Stimulated activated CD8-positive, alpha-beta memory T cell treated with anti-CD3 and anti-CD28 coated beads, Interleukin-7, amount 100 ng/mL, for 48 hours (primary cell): Measurements from ENCODE around the gene ADSS2.
"Not testable (repeated sequence)": the region's sequence is repeated elsewhere in the genome, so short reads cannot be mapped to it uniquely, and the experiment has no call there.

Experiments used
- DNase-seq, 2 donors: peaks; one replicate each; pipeline ENCODE4 v3.0.0-alpha.2; 2020; ENCODE audit warnings: low read depth in 1 of 2; ENCODE audit errors: extremely low read depth in 1 of 2

ADSS2 gene

DNA sequence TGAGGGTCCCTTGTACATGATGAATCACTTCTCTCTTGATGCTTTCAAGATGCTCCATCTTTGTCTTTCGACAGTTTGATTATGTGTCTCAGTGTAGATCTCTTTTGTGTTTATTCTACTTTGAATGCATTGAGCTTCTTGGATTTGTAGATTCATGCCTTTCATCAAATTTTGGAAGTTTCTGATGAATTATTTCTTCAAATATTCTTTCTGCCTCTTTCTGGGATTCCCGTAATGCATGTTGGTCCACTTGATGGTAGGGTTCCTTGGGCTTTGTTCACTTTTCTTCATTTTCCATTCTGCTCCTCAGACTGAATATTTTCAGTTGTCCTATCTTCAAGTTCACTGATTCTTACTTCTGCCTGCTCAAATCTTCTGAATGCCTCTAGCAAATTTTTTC is 50.7 kb downstream of the ADSS2 start:
- no peak for DNase-seq

DNA sequence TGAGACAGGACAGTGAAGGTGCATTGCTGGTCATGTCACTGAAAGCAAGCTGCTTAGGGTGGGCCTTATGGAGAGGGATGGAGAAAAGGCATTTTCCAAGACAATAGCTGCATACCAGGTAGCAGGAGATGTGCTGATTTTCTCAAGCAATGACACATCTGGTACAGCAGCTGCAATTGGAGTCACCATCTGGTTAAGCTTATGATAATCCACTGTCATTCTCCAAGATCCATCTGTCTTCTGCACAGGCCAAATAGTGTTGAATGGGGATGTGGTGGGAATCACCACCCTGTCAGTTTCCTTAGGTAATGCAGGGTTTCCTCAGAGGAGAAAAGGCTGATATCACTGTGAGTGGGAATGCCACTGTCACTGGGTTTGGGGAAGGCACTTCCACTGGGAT is 54.6 kb downstream of the ADSS2 start:
- no peak for DNase-seq

DNA sequence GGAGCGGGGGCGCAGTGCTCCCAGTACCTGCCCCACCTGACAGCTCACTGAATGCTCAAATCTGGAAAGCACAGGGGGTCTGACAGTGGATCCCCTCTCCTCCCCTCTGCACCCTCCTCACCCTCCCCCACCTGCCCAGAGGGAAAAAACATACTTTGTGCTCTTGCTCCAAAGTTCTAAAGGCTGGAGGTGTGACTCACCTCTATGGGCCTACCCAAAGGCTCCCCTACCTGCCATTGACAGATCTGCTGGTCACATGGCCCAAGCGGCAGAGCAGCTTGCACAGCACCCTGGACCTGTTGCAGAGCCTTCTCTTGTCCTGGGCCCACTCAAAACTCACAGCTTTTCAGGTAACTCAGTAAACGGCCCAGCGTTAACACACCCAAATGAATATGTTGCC is 55.7 kb downstream of the ADSS2 start:
- no peak for DNase-seq

DNA sequence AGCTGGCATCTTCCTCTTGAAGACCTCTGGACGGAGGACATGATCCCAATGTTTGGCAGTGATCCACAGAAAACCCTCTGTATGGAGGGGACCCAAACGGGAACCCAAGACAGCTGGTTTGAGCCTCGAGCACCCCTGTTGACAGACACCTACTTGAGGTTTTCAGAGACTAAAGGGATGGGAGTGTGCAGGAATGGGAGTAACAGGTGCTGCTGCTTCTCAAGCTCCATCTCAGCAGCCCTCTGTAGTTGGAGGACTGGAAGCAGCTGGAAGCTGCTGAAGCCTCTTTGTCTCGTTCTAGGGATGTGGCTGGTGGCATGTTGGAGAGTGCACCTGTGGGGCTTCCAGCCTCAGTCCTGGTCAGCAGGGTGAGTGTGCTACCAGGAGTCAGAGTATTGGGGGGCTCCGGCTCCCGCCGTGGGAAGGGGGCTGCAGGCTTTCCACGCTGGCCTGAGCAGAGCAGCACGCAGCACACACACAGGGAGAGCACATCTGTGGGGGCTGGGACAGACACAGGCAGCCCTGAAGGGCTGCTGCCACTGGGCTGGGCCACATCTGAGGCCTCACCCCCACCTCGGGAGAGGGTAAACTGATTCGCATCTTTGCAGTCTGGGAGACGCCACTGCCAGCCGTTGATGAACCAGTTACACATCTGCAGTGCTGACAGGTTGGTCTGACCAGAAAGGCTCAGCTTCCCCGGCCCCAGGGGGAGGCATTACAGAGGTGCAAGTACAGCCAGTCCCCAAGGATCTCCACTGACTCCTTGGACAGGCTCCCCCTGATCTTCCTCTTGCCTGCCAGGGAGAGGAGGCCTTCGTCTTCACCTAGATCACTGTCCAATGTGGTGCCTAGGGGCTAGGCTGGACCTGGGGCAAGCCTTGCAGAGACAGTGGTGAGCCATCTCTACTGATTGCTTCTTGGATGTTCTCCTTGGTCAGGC is 56.6 kb downstream of the ADSS2 start:
- DNase-seq, result no peak

DNA sequence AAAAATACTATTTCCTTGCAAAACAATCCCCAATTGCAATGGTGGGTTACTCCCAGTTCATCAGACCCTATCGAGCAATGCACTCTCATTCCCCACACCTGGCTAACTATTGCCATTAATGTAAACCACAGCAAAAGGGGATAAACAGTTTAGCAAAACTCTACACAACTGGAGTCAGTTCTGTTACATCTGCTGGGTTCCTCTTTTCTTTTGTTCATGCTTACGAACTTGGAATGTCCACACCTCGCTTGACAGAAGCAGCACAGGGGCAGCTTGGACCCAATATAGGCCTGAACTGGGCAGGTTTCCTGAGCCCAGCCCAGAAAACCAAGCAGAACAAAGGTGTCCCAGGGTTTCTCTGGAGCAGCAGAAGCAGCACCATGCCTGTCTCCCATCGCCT is 57.4 kb downstream of the ADSS2 start:
- no peak for DNase-seq

DNA sequence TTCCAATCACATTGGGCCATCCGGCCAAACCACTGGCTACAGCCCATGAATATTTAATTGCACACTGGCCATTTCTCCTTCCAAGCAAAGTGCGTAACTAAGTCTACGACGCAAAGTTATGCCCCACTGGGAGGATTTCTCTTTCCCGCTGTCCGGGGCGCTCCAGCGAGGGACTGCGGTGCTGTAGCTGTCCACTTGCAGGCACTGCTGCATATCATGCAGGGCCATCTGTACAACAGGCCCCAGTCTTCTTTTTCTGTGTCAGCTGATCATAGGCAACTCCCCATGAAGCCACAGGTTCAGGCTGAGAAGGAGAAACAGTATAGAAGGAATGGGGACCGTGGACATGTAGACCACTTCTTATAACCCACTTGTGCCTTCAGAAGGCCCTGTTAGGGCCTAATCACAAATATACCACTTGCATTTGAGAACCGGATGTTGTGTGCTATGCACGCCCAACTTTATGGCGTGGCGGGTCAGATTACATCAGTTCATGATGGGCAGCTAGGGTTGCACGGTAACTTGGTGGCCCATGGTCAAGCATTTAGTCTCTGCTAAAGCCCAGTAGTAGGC is 58.0 kb downstream of the ADSS2 start:
- no peak for DNase-seq

DNA sequence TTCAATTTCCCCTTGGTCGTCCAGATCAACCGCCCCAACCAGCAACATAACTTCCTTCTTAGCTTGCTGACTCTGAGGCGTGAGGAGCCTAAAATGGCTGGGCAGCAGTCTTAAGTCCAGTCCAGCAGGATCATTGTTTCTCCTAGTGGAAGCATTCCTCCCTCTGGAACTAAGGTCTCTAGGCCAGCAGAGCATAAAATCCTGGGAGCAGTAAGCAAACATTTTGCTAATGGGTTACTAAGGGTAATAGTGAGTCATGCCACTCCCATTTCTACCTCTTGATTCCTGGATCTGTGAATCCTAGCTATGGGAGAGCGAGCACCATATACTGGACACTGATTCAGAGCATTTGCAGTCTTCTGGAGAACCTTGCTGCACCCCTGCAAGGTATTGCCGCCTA is 59.9 kb downstream of the ADSS2 start:
- DNase-seq, result no peak

DNA sequence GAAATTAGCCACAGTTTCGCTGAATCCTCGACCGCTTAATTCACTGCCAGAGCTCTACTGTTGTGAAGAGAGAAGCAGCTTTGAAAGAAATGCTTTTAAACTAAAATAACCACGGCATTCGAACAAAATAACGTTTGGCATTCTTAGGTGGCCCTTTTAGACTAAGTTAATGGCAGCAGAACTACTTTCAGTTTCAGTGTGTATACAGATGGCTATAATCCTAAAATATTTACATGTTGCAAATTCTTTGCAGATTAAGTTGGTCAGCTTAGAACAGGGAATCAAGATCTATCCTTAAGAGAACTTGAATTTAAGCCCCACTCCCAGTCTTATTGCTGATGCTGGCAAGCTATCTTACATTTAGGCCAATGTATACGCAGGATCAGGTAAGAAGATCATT is 62.7 kb downstream of the ADSS2 start:
- DNase-seq, result no peak

DNA sequence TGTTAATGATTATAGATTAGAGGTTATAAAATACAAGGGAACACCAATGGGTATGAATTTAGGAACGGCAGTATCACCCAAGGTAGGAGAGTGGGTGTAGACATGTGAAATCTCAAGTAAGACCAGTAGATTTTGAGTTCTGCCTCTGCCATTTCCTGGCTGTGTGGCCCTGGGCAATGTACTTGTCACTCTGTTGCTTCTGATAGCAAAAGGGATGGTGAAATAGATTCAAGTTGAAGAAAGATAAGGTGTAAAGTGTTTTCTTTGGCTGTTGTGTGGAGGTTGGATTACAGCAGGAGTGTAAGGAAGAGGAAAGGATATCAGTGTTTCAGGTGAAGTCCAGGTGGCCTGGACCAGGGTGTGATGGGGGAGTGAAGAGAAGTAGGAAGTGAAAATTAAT is 64.3 kb downstream of the ADSS2 start:
- no peak for DNase-seq

DNA sequence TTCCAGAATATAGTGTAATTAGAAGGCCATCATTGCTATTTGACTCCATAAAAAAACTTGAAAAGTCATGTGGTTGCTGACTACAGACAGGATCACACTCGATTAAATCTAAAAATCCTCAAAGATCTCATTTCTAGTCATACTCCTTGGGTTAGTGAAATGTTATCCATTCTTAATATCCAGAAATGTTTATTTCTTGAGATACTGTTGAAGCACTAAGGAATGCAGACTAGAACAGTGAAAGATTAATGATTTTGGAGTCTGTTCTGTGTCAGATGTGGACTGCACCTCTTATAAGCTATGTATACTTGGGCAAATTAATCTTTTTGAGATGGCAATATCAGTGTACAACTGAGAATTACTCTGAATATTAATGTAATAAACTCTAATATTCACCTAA is 65.1 kb downstream of the ADSS2 start:
- no peak for DNase-seq

DNA sequence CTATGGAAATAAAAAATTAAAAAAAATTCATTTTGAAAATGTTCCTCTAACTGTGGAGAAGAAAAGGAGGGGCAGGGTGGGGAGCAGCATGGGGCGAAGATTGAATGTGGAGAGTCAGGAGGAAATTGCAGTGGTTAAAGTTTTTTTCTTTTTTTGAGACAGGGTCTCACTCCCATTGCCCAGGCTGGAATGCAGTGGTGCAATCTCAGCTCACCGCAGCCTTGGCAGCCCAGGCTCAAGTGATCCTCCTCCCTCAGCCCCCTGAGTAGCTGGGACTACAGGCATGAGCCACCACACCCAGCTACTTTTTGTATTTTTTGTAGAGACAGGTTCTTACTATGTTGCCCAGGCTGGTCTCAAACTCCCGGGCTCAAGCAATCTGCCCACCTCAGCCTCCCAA is 67.6 kb downstream of the ADSS2 start:
- no peak for DNase-seq

DNA sequence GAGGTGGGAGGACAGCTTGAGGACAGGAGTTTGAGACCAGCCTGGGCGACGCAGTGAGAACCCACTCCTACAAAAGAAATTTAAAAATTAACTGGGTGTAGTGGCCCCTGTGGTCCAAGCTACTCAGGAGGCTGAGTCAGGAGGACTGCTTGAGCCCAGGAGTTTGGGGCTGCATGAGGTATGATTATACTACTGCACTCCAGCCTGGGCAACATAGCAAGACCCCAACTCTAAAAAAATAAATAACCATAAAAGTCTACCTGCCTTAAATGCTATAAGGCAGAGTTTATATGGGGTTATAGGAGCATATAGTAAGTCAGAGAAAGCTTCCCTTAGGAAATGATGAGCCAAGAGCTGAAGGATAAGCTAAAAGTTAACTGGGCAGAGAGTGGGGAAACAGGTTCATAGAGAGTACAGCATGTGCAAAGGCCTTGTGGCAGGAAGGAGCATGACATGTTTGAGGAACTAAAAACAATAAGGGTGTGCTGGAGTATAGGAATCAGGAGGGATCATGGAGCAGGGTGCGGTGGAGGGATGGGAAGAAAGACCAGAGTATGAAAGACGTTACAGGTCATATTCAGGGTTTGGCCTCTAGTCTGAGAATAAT is 68.3 kb downstream of the ADSS2 start:
- no peak for DNase-seq

DNA sequence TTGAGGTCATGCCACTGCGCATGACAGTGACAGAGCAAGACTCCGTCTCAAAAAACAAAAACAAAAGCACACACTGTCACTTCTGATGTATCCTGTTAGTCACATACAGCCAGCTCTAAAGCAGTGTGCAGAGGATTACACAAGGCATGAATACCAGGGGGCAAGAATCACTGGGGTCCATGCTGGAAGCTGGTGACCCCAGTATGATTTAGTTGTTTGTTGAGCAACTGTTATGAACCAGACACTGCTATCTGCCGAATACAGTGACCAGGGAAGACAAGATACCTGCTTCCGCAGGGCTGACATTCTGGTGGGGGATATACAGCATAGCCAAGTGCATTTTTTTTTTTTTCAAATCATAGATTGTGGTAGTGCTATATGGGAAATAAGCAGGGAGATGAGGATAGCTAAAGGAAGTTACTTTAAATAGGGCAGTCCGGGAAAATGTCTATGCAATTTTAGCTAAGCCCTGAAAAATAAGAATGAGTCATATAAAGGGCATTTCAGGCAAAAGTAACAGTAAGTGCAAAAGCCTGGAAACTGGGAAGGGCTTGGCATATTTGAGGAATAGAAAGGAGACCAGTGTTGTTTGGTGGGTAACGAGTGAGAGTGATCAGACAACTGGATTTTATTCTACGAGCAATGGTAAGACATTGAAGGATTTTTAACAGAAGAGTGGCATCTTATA is 69.7 kb downstream of the ADSS2 start:
- no peak for DNase-seq

DNA sequence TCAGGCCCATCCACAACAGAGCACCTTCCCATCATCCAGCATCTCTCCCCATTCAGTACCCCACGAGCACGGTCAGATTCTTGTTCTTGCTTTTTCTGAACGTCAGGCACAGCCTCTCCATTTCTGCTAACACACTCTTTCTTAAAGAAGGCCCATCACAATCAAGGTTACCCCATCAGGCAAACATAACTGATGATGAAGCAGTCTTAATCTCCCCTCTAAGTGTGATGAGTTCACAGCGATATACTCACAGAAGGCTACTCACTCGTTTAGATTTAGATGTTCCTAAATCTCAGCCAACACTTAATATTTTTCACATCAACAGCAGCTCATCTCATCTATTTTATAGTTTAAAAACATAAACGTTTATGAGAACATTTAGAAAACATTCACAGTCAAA is 75.6 kb downstream of the ADSS2 start:
- no peak for DNase-seq

DNA sequence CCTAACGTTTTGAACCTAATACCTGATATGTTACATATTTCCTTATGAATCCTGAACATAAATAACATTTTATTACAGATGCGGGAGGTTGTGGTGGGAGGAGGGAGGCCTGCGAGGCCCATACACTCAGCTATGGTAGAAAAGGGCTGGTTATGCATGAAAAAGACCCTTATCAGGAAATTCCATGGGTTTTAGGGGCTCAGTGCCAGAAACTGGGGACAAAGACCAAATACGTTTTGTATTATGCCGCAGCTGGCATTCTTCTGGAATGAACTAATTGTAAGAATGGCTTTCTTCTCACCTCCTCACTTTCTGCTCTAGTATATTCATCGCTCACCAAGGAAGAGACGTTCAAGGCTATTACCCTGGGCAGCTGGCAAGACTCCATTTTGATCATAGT is 76.7 kb downstream of the ADSS2 start:
- no peak for DNase-seq

DNA sequence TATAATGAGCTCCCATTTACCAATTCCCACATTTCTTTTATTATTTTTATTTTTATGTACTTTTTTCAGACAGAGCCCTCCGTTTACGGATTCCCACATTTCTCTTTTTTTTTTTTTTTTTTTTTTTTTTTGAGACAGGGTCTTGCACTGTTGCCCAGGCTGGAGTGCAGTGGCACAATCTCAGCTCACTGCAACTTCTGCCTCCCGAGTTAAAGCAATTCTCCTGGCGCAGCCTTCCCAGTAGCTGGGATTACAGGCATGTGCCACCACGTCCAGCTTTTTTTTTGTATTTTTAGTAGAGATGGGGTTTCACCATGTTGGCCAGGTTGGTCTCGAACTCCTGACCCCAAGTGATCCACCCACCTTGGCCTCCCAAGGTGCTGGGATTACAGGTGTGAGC is 77.2 kb downstream of the ADSS2 start:
- DNase-seq, result not testable (repeated sequence)

DNA sequence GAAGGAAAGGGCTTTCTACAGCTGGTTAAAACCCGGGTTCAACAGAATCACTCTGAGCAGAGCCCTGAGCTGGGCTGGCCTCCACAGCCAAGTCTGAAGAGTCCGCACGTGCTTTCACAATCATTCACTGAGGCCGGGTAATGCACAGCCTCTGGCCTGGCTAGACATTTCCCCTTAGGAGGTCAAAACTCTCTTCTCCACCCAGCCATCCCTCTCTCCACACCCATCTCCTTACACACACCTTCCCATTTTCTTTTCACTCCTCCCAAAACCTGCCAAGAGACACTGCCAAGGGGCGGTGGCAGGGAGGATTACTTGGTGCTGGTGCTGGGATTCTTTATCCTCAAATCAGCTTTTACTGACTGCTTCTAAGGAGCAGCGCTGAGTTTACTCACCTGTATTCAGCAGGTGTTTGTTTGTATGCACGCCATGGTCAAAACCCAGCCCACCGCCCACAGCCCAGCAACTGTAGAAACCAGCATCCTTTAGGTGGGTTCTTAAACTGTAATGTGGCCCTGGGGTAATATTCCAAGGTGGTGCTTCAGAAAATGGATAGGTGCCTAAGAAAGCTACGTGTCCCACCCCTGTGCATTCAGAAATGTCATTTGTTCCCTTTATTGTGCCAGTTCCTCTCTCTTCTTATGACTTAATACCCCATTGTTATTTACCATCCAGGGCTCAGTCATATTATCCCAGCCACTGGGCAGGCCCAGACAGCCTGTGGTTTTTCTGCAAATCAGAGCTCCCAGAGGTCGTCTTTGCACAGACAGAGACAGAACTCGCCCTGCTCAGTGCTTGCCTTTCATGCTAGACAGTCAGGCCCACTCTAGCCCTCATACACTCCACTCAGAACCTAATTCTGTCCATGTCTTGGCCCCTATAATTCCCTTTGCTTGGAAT is 80.2 kb downstream of the ADSS2 start:
- DNase-seq, result no peak

DNA sequence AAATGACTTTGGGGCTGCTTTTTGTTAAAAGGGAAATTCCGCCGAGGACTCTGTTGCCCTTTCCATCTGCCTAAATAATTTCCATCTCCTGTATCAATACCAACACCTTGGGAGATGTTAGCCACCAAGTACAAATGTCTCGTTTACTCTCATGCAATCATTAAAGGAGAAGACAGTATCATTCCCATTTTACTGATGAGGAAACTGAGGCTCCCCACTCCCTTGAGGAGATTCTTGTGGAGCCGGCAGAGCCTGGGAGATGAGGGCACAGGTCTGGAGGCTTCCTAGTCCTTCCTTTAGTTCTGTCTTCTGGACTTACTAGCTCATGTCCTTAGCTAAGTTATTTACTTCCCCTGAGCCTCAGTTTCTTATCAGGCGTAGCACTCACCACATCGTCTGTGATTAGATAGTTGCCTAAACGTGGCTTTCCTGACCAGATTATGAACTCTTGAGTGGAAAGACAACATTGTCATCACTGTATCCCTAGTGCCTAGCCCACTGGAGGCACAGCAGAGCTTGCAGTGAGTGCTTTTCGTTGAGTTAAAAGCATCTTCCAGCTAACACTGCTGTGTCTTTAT is 81.6 kb downstream of the ADSS2 start:
- no peak for DNase-seq

DNA sequence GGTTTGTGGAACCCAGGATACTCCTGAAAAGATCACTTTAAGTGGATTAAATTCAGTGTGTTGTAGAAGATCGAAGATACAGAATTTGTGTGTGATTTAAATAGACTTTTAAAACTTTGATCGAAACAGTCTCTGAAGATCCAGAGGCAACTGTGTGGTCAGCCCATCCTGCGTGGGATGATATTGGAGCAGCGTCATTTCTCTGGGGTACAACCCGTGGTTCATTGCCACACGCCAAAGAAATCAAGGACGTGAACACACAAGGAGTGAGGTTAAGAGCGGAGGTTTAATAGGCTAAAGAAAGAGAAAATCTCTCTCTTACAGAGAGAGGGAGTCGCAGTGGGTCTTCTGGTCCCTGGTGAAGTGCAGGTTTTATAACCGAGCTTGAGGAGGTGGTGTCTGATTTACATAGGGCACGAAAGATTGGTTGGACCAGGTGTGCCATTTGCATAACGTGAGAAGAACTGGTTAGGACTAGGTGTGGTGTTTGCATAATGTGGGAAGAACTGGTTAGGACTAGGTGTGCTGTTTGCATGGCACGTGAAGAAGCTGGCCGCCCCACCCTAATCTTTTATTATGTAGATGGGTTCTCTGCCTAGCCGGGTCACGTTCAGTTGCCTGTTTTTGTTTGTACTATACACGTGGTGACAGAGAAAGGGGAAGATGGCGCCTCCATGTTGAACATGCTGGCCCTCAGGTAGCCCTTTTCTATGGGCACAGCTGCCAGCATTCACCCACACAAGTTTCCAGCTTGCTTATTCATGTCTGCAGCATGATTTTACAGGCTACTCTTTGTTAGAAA is 82.3 kb downstream of the ADSS2 start:
- DNase-seq, result no peak
